H9 (cell line): ENCODE results near the gene C1QTNF9. TPM values are rescaled to one million over a fixed set of nuclear protein-coding genes. Genes with fewer than 3 reads are reported as not detected.

Experiments
- DNase-seq: peaks from one replicate; pipeline ENCODE4 v3.0.0-alpha.2; 2017
- H2AFZ ChIP-seq: one replicate; pipeline ENCODE4 v1.6.1; 2013; ENCODE audit warnings: mild to moderate bottlenecking, low read length, control low read depth, moderate library complexity
- H2AK5ac ChIP-seq: 2 replicates; pipeline ENCODE4 v1.6.1; 2013; ENCODE audit warnings: low read length, control low read depth, mixed read lengths; ENCODE audit not compliant: insufficient read length
- H2BK120ac ChIP-seq: one replicate; pipeline ENCODE4 v1.6.1; 2013; ENCODE audit warnings: low read depth, mild to moderate bottlenecking, low read length, control low read depth, inconsistent platforms; ENCODE audit not compliant: poor library complexity, severe bottlenecking
- H2BK12ac ChIP-seq: 2 replicates; pipeline ENCODE4 v1.6.1; 2013; ENCODE audit warnings: low read length, control low read depth, mixed read lengths, low read depth; ENCODE audit not compliant: insufficient read length
- H2BK15ac ChIP-seq: 2 replicates; pipeline ENCODE4 v1.6.1; 2013; ENCODE audit warnings: low read depth, low read length, control low read depth
- H2BK20ac ChIP-seq: one replicate; pipeline ENCODE4 v1.6.1; 2013; ENCODE audit warnings: low read depth, mild to moderate bottlenecking, low read length, control low read depth, inconsistent platforms; ENCODE audit not compliant: poor library complexity, severe bottlenecking
- H2BK5ac ChIP-seq: 2 replicates; pipeline ENCODE4 v1.6.1; 2013; ENCODE audit warnings: low read length, control low read depth, mixed read lengths; ENCODE audit not compliant: insufficient read length
- H3K14ac ChIP-seq: 2 replicates; pipeline ENCODE4 v1.6.1; 2013; ENCODE audit warnings: low read length, control low read depth; ENCODE audit not compliant: insufficient read depth
- H3K18ac ChIP-seq: 2 replicates; pipeline ENCODE4 v1.6.1; 2013; ENCODE audit warnings: low read depth, mild to moderate bottlenecking, mixed read lengths, low read length, control low read depth; ENCODE audit not compliant: insufficient read length
- H3K23ac ChIP-seq: 2 replicates; pipeline ENCODE4 v1.6.1; 2013; ENCODE audit warnings: low read length, control low read depth, mixed read lengths, low read depth; ENCODE audit not compliant: insufficient read length
- H3K23me2 ChIP-seq: 2 replicates; pipeline ENCODE4 v1.6.1; 2013; ENCODE audit warnings: low read depth, mild to moderate bottlenecking, mixed read lengths, low read length, control low read depth; ENCODE audit not compliant: insufficient read length, poor library complexity, severe bottlenecking
- H3K27ac ChIP-seq: 2 replicates; pipeline ENCODE4 v1.5.1; 2013; ENCODE audit warnings: low read length, control low read depth, mixed read lengths, low read depth; ENCODE audit not compliant: insufficient read length
- H3K27me3 ChIP-seq: 2 replicates; pipeline ENCODE4 v1.6.1; 2013; ENCODE audit warnings: low read length, control low read depth, inconsistent platforms; ENCODE audit not compliant: insufficient read depth
- H3K4ac ChIP-seq: 2 replicates; pipeline ENCODE4 v1.6.1; 2013; ENCODE audit warnings: low read depth, mild to moderate bottlenecking, control low read depth, inconsistent platforms, low read length, moderate library complexity
- H3K4me1 ChIP-seq: 2 replicates; pipeline ENCODE4 v1.6.1; 2013; ENCODE audit warnings: low read length, control low read depth, inconsistent platforms; ENCODE audit not compliant: insufficient read depth
- H3K4me2 ChIP-seq: 2 replicates; pipeline ENCODE4 v1.6.1; 2013; ENCODE audit warnings: low read length, control low read depth, mixed read lengths; ENCODE audit not compliant: insufficient read length, insufficient read depth
- H3K56ac ChIP-seq: 2 replicates; pipeline ENCODE4 v1.6.1; 2013; ENCODE audit warnings: low read depth, mild to moderate bottlenecking, mixed read lengths, low read length, control low read depth; ENCODE audit not compliant: insufficient read length
- H3K79me1 ChIP-seq: 2 replicates; pipeline ENCODE4 v1.6.1; 2013; ENCODE audit warnings: low read depth, mild to moderate bottlenecking, moderate library complexity, low read length, control low read depth, inconsistent platforms; ENCODE audit not compliant: insufficient read depth, poor library complexity, severe bottlenecking
- H3K79me2 ChIP-seq: 2 replicates; pipeline ENCODE4 v1.6.1; 2013; ENCODE audit warnings: low read length, control low read depth, inconsistent platforms; ENCODE audit not compliant: insufficient read depth
- H3K9ac ChIP-seq: 2 replicates; pipeline ENCODE4 v1.6.1; 2013; ENCODE audit warnings: low read length, control low read depth, mixed read lengths; ENCODE audit not compliant: insufficient read length; ENCODE audit errors: extremely low read depth
- H3K9me3 ChIP-seq: one replicate; pipeline ENCODE4 v1.6.1; 2013; ENCODE audit warnings: low read depth, low read length, inconsistent platforms; ENCODE audit not compliant: control insufficient read depth
- H3T11ph ChIP-seq: one replicate; pipeline ENCODE4 v1.6.1; 2013; ENCODE audit warnings: mild to moderate bottlenecking, low read length, control low read depth, inconsistent platforms
- H4K20me1 ChIP-seq: one replicate; pipeline ENCODE4 v1.6.1; 2013; ENCODE audit not compliant: control insufficient read depth, insufficient read length, insufficient read depth
- H4K5ac ChIP-seq: 2 replicates; pipeline ENCODE4 v1.6.1; 2013; ENCODE audit warnings: low read depth, mild to moderate bottlenecking, mixed read lengths, low read length, control low read depth; ENCODE audit not compliant: insufficient read length
- H4K8ac ChIP-seq: replicated peaks from 2 replicates; pipeline ENCODE4 v1.6.1; 2013; ENCODE audit warnings: low read length, control low read depth, mixed read lengths, low read depth; ENCODE audit not compliant: insufficient read length
- H4K91ac ChIP-seq: 2 replicates; pipeline ENCODE4 v1.6.1; 2013; ENCODE audit warnings: low read depth, mild to moderate bottlenecking, moderate library complexity, mixed read lengths, low read length, control low read depth; ENCODE audit not compliant: insufficient read length
- H3K27ac Mint-ChIP-seq, 3 experiments: 2 replicates in 2 of 3; 3 replicates in 1 of 3; pipeline ENCODE4 v1.8.0; 2020 to 2021; ENCODE audit warnings: mixed read lengths in 3 of 3, mild to moderate bottlenecking in 1 of 3, moderate library complexity in 1 of 3
- H3K27me3 Mint-ChIP-seq: 2 replicates; pipeline ENCODE4 v1.8.0; 2021; ENCODE audit warnings: low read depth, mild to moderate bottlenecking, moderate library complexity, mixed read lengths
- H3K36me3 Mint-ChIP-seq, 3 experiments: 2 replicates in 2 of 3; 3 replicates in 1 of 3; pipeline ENCODE4 v1.8.0; 2020 to 2021; ENCODE audit warnings: low read depth in 3 of 3, mixed read lengths in 3 of 3; ENCODE audit not compliant: insufficient read depth in 1 of 3
- H3K4me1 Mint-ChIP-seq, 2 experiments: 2 replicates each; pipeline ENCODE4 v1.8.0; 2020; ENCODE audit warnings: mixed read lengths in 2 of 2
- H3K4me3 Mint-ChIP-seq, 2 experiments: 2 replicates in 1 of 2; 3 replicates in 1 of 2; pipeline ENCODE4 v1.8.0; 2020 to 2021; ENCODE audit warnings: mild to moderate bottlenecking in 2 of 2, mixed read lengths in 2 of 2, moderate library complexity in 1 of 2
- H3K9me3 Mint-ChIP-seq, 2 experiments: 2 replicates in 1 of 2; 3 replicates in 1 of 2; pipeline ENCODE4 v1.8.0; 2020; ENCODE audit warnings: mild to moderate bottlenecking in 2 of 2, mixed read lengths in 2 of 2, moderate library complexity in 1 of 2
- WGBS: extraction: QIAGEN DNeasy Blood & Tissue Kit; methylation state at CpG from one replicate; pipeline ENCODE4 v1.1.7; 2013; ENCODE audit warnings: missing lambda C conversion rate, low lambda C conversion rate, mixed read lengths; ENCODE audit not compliant: insufficient read length; ENCODE audit errors: extremely low coverage; 5-methylcytosine and 5-hydroxymethylcytosine counted together
- total RNA-seq: library from RNA; stranded (reverse); gene quantifications from 2 replicates; pipeline ENCODE4 v1.2.1, GENCODE V29; 2021
- TF ChIP-seq, protein P1 (sequence below): fragments of 200-600 bp; sonication (generic); conservative IDR thresholded peaks from 3 replicates; pipeline ENCODE4 v1.8.0; 2021; ENCODE audit warnings: antibody characterized with exemption, mild to moderate bottlenecking

The C1QTNF9 gene
- total RNA-seq, 1 experiment from 2014 or later = not detected

DNA sequence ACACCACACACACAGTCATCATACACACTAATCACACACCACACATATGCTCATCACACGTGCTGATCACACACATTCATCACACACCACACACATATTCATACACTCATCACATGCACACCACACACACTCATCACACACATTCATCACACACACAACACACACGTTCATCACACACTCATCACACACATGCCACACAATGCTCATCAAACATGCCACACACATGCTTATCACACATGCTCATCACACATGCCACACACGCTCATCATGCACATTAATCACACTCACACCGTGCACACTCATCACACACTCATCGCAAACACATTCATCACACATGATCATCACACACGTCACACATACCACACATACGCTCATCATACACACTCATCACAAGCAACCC, 47.5 kb downstream of the C1QTNF9 start:
- no peaks in the 10 kb centered on the region for H3K9me3 Mint-ChIP-seq
- H3K4me3 Mint-ChIP-seq = no peak overlapping the region
- no peak overlapping the region for H3K18ac ChIP-seq
- no peaks in the 10 kb centered on the region for H3K27me3 ChIP-seq
- no peaks in the 10 kb centered on the region for H3K9me3 ChIP-seq
- H2AK5ac ChIP-seq = no peak overlapping the region
- H3K36me3 Mint-ChIP-seq = no peaks in the 10 kb centered on the region; a peak in 1 of 7 replicates
- DNase-seq = no peak
- peak overlapping the region; percentile 51 for H4K8ac ChIP-seq
- 100% methylated on average over 6 of the region's 7 CpGs for WGBS
- no peak overlapping the region for H2BK5ac ChIP-seq
- no peak overlapping the region for H3K27ac ChIP-seq
- no peak overlapping the region for H3K27ac Mint-ChIP-seq
- H3K56ac ChIP-seq = peak overlapping the region; percentile 5
- no peak overlapping the region for H4K91ac ChIP-seq
- no peak overlapping the region for H2AFZ ChIP-seq
- no peak overlapping the region for H2BK12ac ChIP-seq
- peaks cover 3% of the 10 kb centered on the region; the same call in 1 of the 2 replicates for H3K27me3 Mint-ChIP-seq
- TF ChIP-seq, protein P1, sequence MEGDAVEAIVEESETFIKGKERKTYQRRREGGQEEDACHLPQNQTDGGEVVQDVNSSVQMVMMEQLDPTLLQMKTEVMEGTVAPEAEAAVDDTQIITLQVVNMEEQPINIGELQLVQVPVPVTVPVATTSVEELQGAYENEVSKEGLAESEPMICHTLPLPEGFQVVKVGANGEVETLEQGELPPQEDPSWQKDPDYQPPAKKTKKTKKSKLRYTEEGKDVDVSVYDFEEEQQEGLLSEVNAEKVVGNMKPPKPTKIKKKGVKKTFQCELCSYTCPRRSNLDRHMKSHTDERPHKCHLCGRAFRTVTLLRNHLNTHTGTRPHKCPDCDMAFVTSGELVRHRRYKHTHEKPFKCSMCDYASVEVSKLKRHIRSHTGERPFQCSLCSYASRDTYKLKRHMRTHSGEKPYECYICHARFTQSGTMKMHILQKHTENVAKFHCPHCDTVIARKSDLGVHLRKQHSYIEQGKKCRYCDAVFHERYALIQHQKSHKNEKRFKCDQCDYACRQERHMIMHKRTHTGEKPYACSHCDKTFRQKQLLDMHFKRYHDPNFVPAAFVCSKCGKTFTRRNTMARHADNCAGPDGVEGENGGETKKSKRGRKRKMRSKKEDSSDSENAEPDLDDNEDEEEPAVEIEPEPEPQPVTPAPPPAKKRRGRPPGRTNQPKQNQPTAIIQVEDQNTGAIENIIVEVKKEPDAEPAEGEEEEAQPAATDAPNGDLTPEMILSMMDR = no peak
- no peak overlapping the region for H3K9ac ChIP-seq
- no peak overlapping the region for H3K23ac ChIP-seq
- H3K23me2 ChIP-seq = no peaks in the 10 kb centered on the region
- no peaks in the 10 kb centered on the region for H3K4me1 Mint-ChIP-seq
- no peak overlapping the region for H3K4ac ChIP-seq
- H2BK15ac ChIP-seq = no peak overlapping the region
- no peak overlapping the region for H3K4me2 ChIP-seq
- no peak overlapping the region for H4K5ac ChIP-seq
- no peaks in the 10 kb centered on the region for H3K4me1 ChIP-seq
- no peak overlapping the region for H3T11ph ChIP-seq
- H3K14ac ChIP-seq = no peak overlapping the region
- H2BK120ac ChIP-seq = no peak overlapping the region
- no peaks in the 10 kb centered on the region for H3K79me1 ChIP-seq
- H3K79me2 ChIP-seq = no peaks in the 10 kb centered on the region
- H4K20me1 ChIP-seq = peaks cover 3% of the 10 kb centered on the region
- H2BK20ac ChIP-seq = no peak overlapping the region
